Measurements from ENCODE around the gene BEGAIN.
A peak's percentile ranks its signal among the peaks of the same experiment; 100 is the strongest.

BEGAIN gene

GRCh38 chr14:100587086-100587762 lies at the start of gene BEGAIN:
Gene BEGAIN (minus strand): TSS chr14:100587417. CDS start chr14:100587290, 127 bp downstream.
- no peak for DNase-seq

GRCh38 chr14:100636559-100636958 lies 49.3 kb upstream of the BEGAIN start:
- DNase-seq = no peak

GRCh38 chr14:100634026-100634425 lies 46.8 kb upstream of the BEGAIN start:
- no peak for DNase-seq

- DNase-seq = no peak
Observed at GRCh38 chr14:100633406-100633805, 46.2 kb upstream of the BEGAIN start.

GRCh38 chr14:100629696-100630095 lies 42.5 kb upstream of the BEGAIN start:
- DNase-seq = peak in 1 of 2 experiments; percentile 36

- DNase-seq = no peak
Observed at GRCh38 chr14:100629098-100629497, 41.9 kb upstream of the BEGAIN start.

- DNase-seq = no peak
Observed at GRCh38 chr14:100628225-100628624, 41.0 kb upstream of the BEGAIN start.

GRCh38 chr14:100626614-100627013 lies 39.4 kb upstream of the BEGAIN start:
- DNase-seq = no peak

GRCh38 chr14:100623961-100624360 lies 36.7 kb upstream of the BEGAIN start:
- no peak for DNase-seq

GRCh38 chr14:100623557-100623956 lies 36.3 kb upstream of the BEGAIN start:
- no peak for DNase-seq

- no peak for DNase-seq
Observed at GRCh38 chr14:100622708-100623485, 35.7 kb upstream of the BEGAIN start.

GRCh38 chr14:100622224-100622623 lies 35.0 kb upstream of the BEGAIN start:
- DNase-seq = no peak

- DNase-seq = no peak
Observed at GRCh38 chr14:100621806-100622205, 34.6 kb upstream of the BEGAIN start.

- no peak for DNase-seq
Observed at GRCh38 chr14:100620255-100621100, 33.3 kb upstream of the BEGAIN start.

GRCh38 chr14:100619396-100620254 lies 32.4 kb upstream of the BEGAIN start:
- no peak for DNase-seq

- no peak for DNase-seq
Observed at GRCh38 chr14:100618763-100619320, 31.6 kb upstream of the BEGAIN start.

- no peak for DNase-seq
Observed at GRCh38 chr14:100618318-100618693, 31.1 kb upstream of the BEGAIN start.

GRCh38 chr14:100617410-100618317 lies 30.4 kb upstream of the BEGAIN start:
- no peak for DNase-seq

GRCh38 chr14:100616854-100617409 lies 29.7 kb upstream of the BEGAIN start:
- no peak for DNase-seq

All from cerebellar nuclear complex (tissue), 1 donor.